HG03439 (cell line): ENCODE data around the gene NKAIN4.
"Not testable (repeated sequence)": the region's sequence is repeated elsewhere in the genome, so short reads cannot be mapped to it uniquely, and the experiment has no call there.

Experiments used
- ATAC-seq: cut with Tn5 transposase; IDR thresholded peaks from one replicate; pipeline ENCODE4 v1.9.1; 2021; ENCODE audit warnings: mild to moderate bottlenecking, moderate library complexity; ENCODE audit not compliant: unreplicated experiment

NKAIN4 gene

GRCh38 chr20:63238514-63239125, 15.6 kb downstream of the NKAIN4 start:
- no peak for ATAC-seq

GRCh38 chr20:63238031-63238430, 16.2 kb downstream of the NKAIN4 start:
- ATAC-seq, result no peak

- ATAC-seq, result no peak
These were observed 18.0 kb downstream of the NKAIN4 start for GRCh38 chr20:63236116-63236837.

- ATAC-seq, result no peak
These were observed 18.8 kb downstream of the NKAIN4 start, which contains the start of gene BIRC7 for GRCh38 chr20:63235399-63235983. Gene BIRC7, plus strand, starts transcription at chr20:63235905. Its CDS starts 192 bp downstream, at chr20:63236097.

GRCh38 chr20:63234693-63235398, 19.4 kb downstream of the NKAIN4 start:
- ATAC-seq, result no peak

- ATAC-seq, result no peak
These were observed 20.3 kb downstream of the NKAIN4 start for GRCh38 chr20:63233924-63234323.

- ATAC-seq, result no peak
These were observed 21.3 kb downstream of the NKAIN4 start for GRCh38 chr20:63233061-63233344.

- ATAC-seq, result no peak
These were observed 21.8 kb downstream of the NKAIN4 start for GRCh38 chr20:63232235-63233060.

- ATAC-seq, result no peak
These were observed 23.4 kb downstream of the NKAIN4 start for GRCh38 chr20:63230800-63231268.

- no peak for ATAC-seq
These were observed 25.5 kb downstream of the NKAIN4 start for GRCh38 chr20:63228806-63229205.

- no peak for ATAC-seq
These were observed 27.0 kb downstream of the NKAIN4 start for GRCh38 chr20:63227260-63227659.

- ATAC-seq, result no peak
These were observed 28.0 kb downstream of the NKAIN4 start for GRCh38 chr20:63226042-63226943.

GRCh38 chr20:63225082-63225454, 29.2 kb downstream of the NKAIN4 start:
- no peak for ATAC-seq

GRCh38 chr20:63224412-63225081, 29.7 kb downstream of the NKAIN4 start:
- no peak for ATAC-seq

GRCh38 chr20:63223826-63224207, 30.4 kb downstream of the NKAIN4 start:
- ATAC-seq, result no peak

GRCh38 chr20:63223121-63223825, 31.0 kb downstream of the NKAIN4 start:
- ATAC-seq, result no peak

- no peak for ATAC-seq
These were observed 31.7 kb downstream of the NKAIN4 start for GRCh38 chr20:63222541-63222940.

GRCh38 chr20:63221400-63222053, 32.7 kb downstream of the NKAIN4 start:
- not testable (repeated sequence) for ATAC-seq
